ENCODE data around the gene NPEPL1.

DNA sequence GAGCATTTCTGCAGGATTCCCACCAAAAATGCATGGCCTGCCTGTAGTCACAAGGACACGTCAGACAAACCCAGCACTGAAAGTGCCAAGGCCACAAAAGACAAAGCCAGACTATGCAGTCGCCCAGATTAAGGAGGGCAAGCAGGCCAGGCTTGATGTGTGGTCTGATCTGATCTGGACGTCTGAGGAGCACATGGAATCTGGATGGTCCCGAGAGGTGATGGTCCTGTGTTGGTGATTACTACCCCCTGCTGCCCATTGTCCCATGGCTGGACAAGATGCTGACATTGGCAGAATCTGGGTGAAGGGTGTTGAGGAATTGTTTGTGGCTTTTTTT is 17.1 kb downstream of the NPEPL1 start:
- TF ChIP-seq POLR2AphosphoS5 (IDR thresholded peaks at IDR 0.05): no peak
- TF ChIP-seq, protein P1, sequence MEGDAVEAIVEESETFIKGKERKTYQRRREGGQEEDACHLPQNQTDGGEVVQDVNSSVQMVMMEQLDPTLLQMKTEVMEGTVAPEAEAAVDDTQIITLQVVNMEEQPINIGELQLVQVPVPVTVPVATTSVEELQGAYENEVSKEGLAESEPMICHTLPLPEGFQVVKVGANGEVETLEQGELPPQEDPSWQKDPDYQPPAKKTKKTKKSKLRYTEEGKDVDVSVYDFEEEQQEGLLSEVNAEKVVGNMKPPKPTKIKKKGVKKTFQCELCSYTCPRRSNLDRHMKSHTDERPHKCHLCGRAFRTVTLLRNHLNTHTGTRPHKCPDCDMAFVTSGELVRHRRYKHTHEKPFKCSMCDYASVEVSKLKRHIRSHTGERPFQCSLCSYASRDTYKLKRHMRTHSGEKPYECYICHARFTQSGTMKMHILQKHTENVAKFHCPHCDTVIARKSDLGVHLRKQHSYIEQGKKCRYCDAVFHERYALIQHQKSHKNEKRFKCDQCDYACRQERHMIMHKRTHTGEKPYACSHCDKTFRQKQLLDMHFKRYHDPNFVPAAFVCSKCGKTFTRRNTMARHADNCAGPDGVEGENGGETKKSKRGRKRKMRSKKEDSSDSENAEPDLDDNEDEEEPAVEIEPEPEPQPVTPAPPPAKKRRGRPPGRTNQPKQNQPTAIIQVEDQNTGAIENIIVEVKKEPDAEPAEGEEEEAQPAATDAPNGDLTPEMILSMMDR (IDR thresholded peaks at IDR 0.05): no peak
